Right cardiac atrium (tissue), 5 donors: ENCODE results near the gene GPALPP1. TPM values are rescaled to one million over a fixed set of nuclear protein-coding genes. Genes with fewer than 3 reads are reported as not detected.

Experiments used
- ATAC-seq, 2 donors: fragments of 200-7000 bp; cut with Tn5 transposase; one replicate each; pipeline versions ENCODE4 v1.8.0 to v1.9.1; 2020; ENCODE audit warnings: moderate library complexity in 2 of 2, mild to moderate bottlenecking in 1 of 2
- DNase-seq, 3 donors: peaks; one replicate each; pipeline ENCODE4 v3.0.0-alpha.2; 2020
- H3K27ac ChIP-seq: one replicate; pipeline ENCODE4 v1.5.1; 2013; ENCODE audit warnings: mild to moderate bottlenecking, low read length, control low read depth, moderate library complexity
- H3K27me3 ChIP-seq: one replicate; pipeline ENCODE4 v1.6.1; 2013; ENCODE audit not compliant: control insufficient read depth, insufficient read depth
- H3K4me1 ChIP-seq: one replicate; pipeline ENCODE4 v1.6.1; 2013; ENCODE audit warnings: low read length; ENCODE audit not compliant: control insufficient read depth, insufficient read depth
- H3K4me3 ChIP-seq: one replicate; pipeline ENCODE4 v1.5.1; 2013; ENCODE audit warnings: low read length, control low read depth
- H3K9me3 ChIP-seq: one replicate; pipeline ENCODE4 v1.6.1; 2013; ENCODE audit warnings: low read length; ENCODE audit not compliant: control insufficient read depth
- WGBS: extraction: QIAGEN DNeasy Blood & Tissue Kit; methylation state at CpG from one replicate; pipeline ENCODE4 v1.1.7; 2013; 5-methylcytosine and 5-hydroxymethylcytosine counted together
- intact Hi-C, 4 donors: fragments of 100-400 bp; cut with DNase I; formaldehyde crosslinking; loops; one replicate each; pipeline versions ENCODE4 v1.11.0 to v1.14.0; 2022 to 2023
- polyA plus RNA-seq: library from polyadenylated mRNA; stranded (reverse); fragments of 200-250 nt; gene quantifications from one replicate; pipeline ENCODE4 v1.2.3, GENCODE V29; 2013
- total RNA-seq, 4 donors: library from RNA; stranded (reverse); fragmentation: NEBNext Ultra II Directional; extraction: Animal tissue kit (Norgen Biotek cat#: 25700); gene quantifications; one replicate each; pipeline ENCODE4 v1.2.1, GENCODE V29; 2021
- donor health status: healthy with polysubstance abuse.
- donor health status: DM: no; HTN: yes; CAD: no.
- donor health status: DM: no; HTN: no; CAD: no.
- donor health status: DM: no; HTN: yes; CAD: no; lungs with severe emphysema.
- donor health status: DM: yes; HTN: yes; CAD: no.

The GPALPP1 gene
- total and polyA plus RNA-seq, 5 donors, result 8.2 to 18.4 (median 15.3) TPM

DNA sequence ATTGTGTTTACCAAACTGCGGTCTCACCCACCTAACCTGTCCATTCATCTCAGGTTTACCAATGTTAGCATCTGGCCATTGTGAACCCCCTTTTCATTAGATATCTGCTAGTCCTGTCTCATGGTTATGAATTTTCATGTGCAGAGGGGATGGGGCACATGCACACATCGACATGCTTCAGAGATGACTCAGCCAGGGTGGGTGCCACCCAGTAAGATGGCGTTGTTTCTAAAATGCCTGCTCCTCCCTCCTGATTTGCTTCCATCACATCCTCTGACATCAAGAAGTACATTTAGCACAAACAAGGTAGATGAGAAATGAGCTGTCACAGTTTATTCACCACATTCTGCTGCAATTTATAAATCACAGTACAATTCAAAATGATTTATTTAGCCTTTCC, 51.3 kb downstream of the GPALPP1 start:
- 86% methylated on average over 3 of the region's 3 CpGs for WGBS
- ATAC-seq (no peak), DNase-seq (no peak)
- intact Hi-C loops, result no loop called here
- Histone ChIP-seq H3K27ac (no peak overlapping the region), H3K27me3 (no peaks in the 10 kb centered on the region), H3K4me1 (no peaks in the 10 kb centered on the region), H3K9me3 (no peaks in the 10 kb centered on the region), H3K4me3 (no peak overlapping the region)

DNA sequence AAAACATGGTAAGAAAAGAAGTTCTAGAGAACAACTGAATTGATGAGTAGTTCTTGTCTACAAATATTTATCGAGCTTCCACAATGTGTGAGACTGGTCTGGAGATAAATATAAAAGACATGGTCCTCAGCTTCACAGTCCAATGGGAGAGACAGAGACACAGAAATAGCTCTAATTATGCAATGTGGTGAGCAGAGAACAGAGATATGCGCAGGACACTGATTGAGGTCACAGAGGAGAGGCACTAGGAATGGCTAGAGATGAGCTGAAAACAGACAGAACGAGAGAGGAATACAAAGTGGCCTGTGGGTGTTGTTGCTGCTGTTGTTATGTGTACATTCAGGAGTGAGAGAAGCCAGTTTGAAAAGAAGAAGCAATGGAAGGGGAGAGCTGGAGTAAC, 53.2 kb downstream of the GPALPP1 start:
- Histone ChIP-seq H3K27me3 (no peaks in the 10 kb centered on the region), H3K27ac (peak overlapping the region; percentile 47), H3K9me3 (no peaks in the 10 kb centered on the region), H3K4me3 (no peak overlapping the region), H3K4me1 (no peaks in the 10 kb centered on the region)
- WGBS, result 35% methylated on average over 3 of the region's 3 CpGs
- DNase-seq, result no peak
- intact Hi-C loops, result no loop called here
- peak; percentile 69 to 82 for ATAC-seq

DNA sequence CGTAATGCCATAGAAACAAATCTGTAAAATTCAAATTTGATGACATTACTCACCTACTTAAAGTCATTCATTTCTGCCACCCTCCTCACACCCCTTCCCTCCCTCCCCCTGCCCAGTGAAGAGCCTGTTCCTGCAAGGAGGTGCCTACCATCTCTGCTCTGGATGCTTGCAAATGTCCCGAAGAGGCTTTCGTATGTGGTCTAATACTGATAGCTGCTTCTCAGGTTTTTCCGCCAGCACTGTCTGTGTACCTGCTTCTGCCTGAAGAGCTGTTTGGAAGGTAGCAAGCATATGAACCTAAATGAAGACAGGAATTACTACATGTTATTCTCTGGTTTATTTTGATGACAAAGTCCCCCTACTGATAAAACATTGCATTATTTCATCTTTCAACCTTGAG, 57.1 kb downstream of the GPALPP1 start:
- H3K4me3 ChIP-seq, result peak overlapping the region; percentile 54
- no peak for ATAC-seq

DNA sequence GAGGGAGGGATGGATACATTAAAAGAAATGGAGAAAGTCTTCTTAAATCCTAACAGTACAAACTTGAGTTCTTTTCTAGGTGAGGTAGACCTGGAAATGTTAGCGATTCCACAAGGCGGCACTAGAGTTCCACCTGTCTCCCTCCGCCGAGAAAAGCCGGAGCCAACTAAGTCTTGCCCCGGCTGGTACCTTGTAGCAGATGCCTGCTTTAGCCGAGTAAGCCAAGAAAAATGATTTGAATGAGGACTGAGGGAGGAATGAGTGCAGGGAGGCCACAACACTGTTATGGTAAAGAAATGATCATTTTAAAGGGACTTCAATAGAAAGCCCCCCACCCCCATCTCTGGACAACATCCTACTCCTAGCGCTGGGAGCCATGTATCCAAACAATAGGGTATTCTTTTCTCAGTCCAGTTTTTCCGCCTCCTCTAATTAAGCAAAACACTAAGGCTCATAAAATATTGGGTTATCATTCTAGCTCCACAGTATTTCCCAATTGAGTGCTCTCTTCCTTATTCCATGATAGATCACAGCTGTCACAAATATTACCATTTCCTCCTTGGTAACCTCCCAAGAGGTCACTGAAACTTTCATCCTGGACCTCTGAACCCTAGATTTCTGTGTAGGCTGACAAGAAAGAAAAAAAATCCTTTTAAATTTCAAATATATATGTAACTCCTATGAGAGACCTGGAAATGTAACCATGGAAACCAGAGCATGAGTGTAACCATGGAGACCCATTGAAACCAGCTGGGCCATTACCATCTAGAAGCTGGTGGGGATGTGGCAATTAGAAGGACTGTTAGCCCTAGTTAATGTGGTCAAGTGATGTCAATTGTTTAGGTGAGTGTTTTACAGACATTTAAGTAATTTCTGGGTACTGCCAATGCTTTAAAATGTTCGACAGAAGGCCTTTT, 58.3 kb downstream of the GPALPP1 start:
- Histone ChIP-seq H3K9me3 (no peaks in the 10 kb centered on the region), H3K4me3 (peak overlapping the region; percentile 54), H3K27me3 (no peaks in the 10 kb centered on the region), H3K27ac (no peak overlapping the region), H3K4me1 (peaks cover 2% of the 10 kb centered on the region)
- DNase-seq, result peak; percentile 68 to 75 (median 73)
- ATAC-seq, result peak; percentile 83 to 89
- WGBS, result 14% methylated on average over 10 of the region's 10 CpGs
- intact Hi-C loops, result loop anchor here (2.0 to 5.0 kb wide), 3 partner anchors 233 to 260 kb away; no protein-coding TSS in a partner anchor

More for the DNA sequence above, 57.1 kb downstream of the GPALPP1 start:
- WGBS, result 87% methylated on average over 4 of the region's 4 CpGs
- Histone ChIP-seq H3K27me3 (no peaks in the 10 kb centered on the region), H3K4me1 (peaks cover 2% of the 10 kb centered on the region), H3K27ac (no peak overlapping the region), H3K9me3 (no peaks in the 10 kb centered on the region)
- intact Hi-C loops, result loop anchor here (2.0 to 5.0 kb wide), 3 partner anchors 234 to 261 kb away; no protein-coding TSS in a partner anchor
- DNase-seq, result no peak

DNA sequence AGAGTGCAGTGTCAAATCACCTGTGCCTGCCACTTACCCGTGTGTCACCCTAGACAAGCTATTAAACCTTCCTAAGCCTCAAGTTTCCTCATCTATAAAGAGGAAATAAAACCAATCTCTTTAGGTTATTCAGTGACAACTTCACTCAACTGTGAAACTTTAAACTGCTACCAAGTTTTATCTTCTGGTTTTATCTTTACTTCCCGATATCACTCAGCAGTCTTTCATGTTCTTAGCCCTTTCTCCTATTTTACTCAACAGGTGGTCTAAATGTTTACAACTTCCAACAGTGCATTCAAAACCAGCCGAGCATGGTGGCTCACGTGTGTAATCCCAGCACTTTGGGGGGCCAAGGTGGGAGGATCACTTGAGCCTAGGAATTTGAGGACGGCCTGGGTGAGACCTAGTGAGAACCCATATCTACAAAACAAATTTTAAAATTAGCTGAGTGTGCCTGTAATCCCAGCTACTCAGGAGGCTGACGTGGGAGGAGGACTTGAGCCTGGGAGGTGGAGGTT, 59.6 kb downstream of the GPALPP1 start:
- Histone ChIP-seq H3K27me3 (no peaks in the 10 kb centered on the region), H3K4me3 (no peak overlapping the region), H3K4me1 (peaks cover 2% of the 10 kb centered on the region), H3K9me3 (no peaks in the 10 kb centered on the region), H3K27ac (no peak overlapping the region)
- intact Hi-C loops, result loop anchor here (5.0 kb wide), 2 partner anchors 233 to 258 kb away; no protein-coding TSS in a partner anchor
- 72% methylated on average over 6 of the region's 6 CpGs for WGBS
- DNase-seq, result no peak
- ATAC-seq, result no peak

DNA sequence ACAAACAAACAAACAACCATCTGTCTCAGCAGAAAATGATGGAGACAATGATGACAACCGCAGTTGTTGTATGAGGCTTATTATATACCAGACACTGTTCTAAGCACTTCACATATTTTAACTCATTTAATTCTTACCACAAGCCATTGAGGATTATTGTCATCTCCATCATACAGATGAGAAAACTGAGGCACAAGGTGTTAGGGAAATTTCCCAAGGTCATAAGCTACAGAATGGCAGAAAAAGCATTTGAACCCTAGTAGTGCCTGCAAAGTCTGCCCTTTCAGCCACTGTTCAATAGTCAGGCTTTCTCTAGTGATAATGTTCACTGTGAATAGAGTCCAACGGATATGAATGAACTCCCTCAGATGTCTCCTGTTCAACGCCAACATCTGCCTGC, 60.1 kb downstream of the GPALPP1 start:
- Histone ChIP-seq H3K9me3 (no peaks in the 10 kb centered on the region), H3K27me3 (no peaks in the 10 kb centered on the region), H3K4me1 (peaks cover 2% of the 10 kb centered on the region), H3K27ac (no peak overlapping the region), H3K4me3 (no peak overlapping the region)
- no peak for ATAC-seq
- 86% methylated on average over 3 of the region's 3 CpGs for WGBS
- intact Hi-C loops, result loop anchor here (5.0 kb wide), 2 partner anchors 233 to 258 kb away; no protein-coding TSS in a partner anchor
- DNase-seq, result no peak

DNA sequence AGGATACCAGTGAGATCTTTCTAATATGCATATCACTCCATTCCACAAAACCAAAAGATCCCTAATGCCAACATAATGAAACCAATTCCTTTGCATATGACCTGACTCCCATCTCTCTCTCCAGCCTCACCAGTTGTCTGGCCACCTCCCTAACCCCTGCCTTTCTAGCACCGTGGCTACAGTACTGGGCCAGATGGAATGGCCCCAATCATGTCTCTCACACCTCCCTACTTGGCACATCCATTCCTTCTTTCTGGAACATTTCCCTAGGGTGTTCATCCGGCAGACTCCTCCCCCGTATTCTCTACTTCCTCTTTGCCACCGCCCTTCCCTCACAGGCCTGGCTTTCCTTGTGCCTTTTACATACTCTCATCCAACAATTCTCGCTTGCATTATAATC, 62.0 kb downstream of the GPALPP1 start:
- no peak for DNase-seq
- WGBS, result 33% methylated on average over 5 of the region's 5 CpGs
- no peaks in the 10 kb centered on the region for H3K9me3 ChIP-seq
- H3K27me3 ChIP-seq, result no peaks in the 10 kb centered on the region
- peaks cover 4% of the 10 kb centered on the region for H3K4me1 ChIP-seq
- no peak overlapping the region for H3K27ac ChIP-seq
- no peak overlapping the region for H3K4me3 ChIP-seq
- intact Hi-C loops, result loop anchor here in 1 of 4 donors (10.0 kb wide), 1 partner anchor 253 kb away; no protein-coding TSS in a partner anchor
- ATAC-seq, result peak in 1 of 2 donors; percentile 28

DNA sequence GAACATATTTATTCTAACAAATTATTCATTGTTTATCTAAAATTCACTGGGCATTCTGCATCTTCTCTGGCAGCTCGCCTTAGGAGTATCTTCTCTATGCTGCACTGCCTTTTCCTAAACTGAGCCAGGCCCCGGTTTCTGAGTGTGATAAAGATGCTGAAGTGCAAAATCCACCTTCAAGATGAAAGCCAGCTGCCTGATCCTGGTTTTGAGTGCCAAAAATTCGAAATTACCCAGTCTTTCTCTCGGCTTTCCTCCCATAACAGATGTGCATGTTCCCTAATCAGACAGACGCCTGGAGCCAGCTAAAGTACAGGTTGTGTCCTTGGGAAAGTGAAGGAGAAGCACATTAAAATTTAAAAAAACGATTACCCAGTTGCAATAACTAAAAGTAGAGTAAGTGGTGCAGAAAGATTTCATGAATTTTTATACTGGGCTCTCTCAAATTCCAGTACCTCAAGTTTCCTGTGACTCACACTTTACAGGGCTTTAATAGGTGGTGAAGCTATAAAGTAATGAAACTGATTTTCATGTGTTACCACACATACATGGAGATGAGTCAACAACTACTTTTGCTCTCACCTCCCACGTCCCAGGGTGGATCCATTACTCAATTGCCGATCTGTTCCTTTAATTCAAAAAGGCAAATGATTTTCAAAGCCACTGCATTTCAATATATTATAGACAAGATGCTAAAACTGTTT, 66.0 kb downstream of the GPALPP1 start:
- ATAC-seq (no peak), DNase-seq (no peak)
- WGBS, result 35% methylated on average over 8 of the region's 8 CpGs
- H3K4me1 ChIP-seq, result peaks cover 4% of the 10 kb centered on the region
- intact Hi-C loops, result loop anchor here in 1 of 4 donors (10.0 kb wide), 1 partner anchor 249 kb away; no protein-coding TSS in a partner anchor
- no peak overlapping the region for H3K27ac ChIP-seq
- no peak overlapping the region for H3K4me3 ChIP-seq
- H3K27me3 ChIP-seq, result no peaks in the 10 kb centered on the region
- no peaks in the 10 kb centered on the region for H3K9me3 ChIP-seq

DNA sequence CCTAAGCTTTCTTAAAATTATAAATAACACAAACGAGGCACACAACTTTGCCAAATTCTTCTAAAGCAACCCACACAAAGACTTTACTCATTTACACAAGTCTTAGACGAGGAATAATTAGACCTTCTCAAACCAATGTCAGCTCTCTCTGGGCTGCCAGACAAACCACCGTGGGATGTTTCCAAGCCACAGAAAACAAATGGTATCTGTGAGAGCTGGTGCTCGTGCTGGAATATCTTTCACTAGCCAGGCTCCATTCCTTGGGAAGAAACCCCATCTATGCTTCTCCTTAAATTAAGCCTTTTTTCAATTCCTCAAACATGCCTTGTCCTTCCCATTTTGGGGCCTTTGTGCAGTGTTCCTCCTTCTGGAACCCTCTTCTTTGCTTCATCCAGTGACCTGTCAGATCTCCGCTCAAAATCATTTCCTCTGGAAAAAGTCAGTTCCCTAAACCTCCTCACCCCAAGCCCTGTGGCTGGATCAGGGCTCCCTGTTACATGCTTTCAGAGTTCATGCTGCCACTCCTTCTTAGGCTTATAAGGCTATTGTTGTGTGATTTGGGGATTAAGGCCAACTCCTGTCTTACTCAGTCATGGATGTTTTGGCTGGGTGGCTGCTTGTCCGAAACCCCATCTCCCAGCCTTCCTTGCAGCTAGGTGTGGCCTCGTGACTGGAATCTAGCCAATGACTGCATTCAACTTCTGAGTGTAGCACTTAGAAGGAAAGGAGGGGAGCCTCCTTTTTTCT, 66.7 kb downstream of the GPALPP1 start:
- H3K27ac ChIP-seq, result no peak overlapping the region
- no peaks in the 10 kb centered on the region for H3K9me3 ChIP-seq
- H3K27me3 ChIP-seq, result no peaks in the 10 kb centered on the region
- ATAC-seq (peak; percentile 66 to 72), DNase-seq (peak in 2 of 3 donors; percentile 40 to 51)
- WGBS, result 46% methylated on average over 7 of the region's 7 CpGs
- peaks cover 4% of the 10 kb centered on the region for H3K4me1 ChIP-seq
- no peak overlapping the region for H3K4me3 ChIP-seq
- intact Hi-C loops, result loop anchor here in 1 of 4 donors (10.0 kb wide), 1 partner anchor 249 kb away; no protein-coding TSS in a partner anchor

DNA sequence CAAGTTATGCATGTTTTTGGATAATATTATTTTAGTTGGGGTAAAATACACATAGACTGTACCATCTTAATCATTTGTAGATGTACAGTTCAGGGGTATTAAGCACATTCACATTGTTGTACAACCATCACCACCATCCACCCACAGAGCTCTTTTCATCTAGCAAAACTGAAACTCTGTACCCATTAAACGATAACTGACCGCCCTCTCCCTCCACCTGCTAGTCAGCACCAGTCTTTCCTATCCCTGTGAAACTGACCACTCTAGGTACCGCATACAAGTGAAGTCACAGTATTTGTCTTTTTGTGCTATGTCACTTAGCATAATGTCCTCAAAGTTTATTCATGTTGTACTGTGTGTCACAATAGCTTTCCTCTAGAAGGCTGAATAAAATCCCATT, 70.7 kb downstream of the GPALPP1 start:
- H3K9me3 ChIP-seq, result no peaks in the 10 kb centered on the region
- DNase-seq (no peak), ATAC-seq (no peak)
- H3K27ac ChIP-seq, result no peak overlapping the region
- H3K4me1 ChIP-seq, result peaks cover 2% of the 10 kb centered on the region
- WGBS, result 94% methylated on average over 3 of the region's 3 CpGs
- H3K4me3 ChIP-seq, result no peak overlapping the region
- intact Hi-C loops, result no loop called here
- no peaks in the 10 kb centered on the region for H3K27me3 ChIP-seq
